ENCODE measurements around the gene MOGAT1. TPM values are rescaled to one million over a fixed set of nuclear protein-coding genes. Genes with fewer than 3 reads are reported as not detected.

Gene MOGAT1
- total and polyA plus RNA-seq, 2 of the 13 experiments (the other 11 are each of a cell fraction or from before 2014, with no cell fraction given): 0.98 to 4.3 TPM

- TF ChIP-seq CTCF (CRISPR knock-in tag; IDR thresholded peaks at IDR 0.05) (peak; percentile 99), POLR2AphosphoS2 (IDR thresholded peaks at IDR 0.05; ENCODE audit: low read depth, low read length) (no peak), KLF16 (CRISPR knock-in tag; IDR thresholded peaks at IDR 0.05) (peak in 1 of 2 experiments; percentile 88; a peak in 2 of 4 replicates), YEATS2 (CRISPR knock-in tag; IDR thresholded peaks at IDR 0.05; ENCODE audit: borderline replicate concordance) (peak; percentile 42; the same call in 1 of the 2 replicates), ZNF329 (CRISPR knock-in tag; IDR thresholded peaks at IDR 0.05; ENCODE audit: low read depth) (no peak), SMAD1 (CRISPR knock-in tag; IDR thresholded peaks at IDR 0.05; ENCODE audit: borderline replicate concordance, low read depth) (peak; percentile 60; the same call in 1 of the 2 replicates), THAP9 (CRISPR knock-in tag; IDR thresholded peaks at IDR 0.05; ENCODE audit: borderline replicate concordance) (0 out of 2 replicates have a peak, but pooled peaks have one; percentile 30), SNAPC5 (CRISPR knock-in tag; IDR thresholded peaks at IDR 0.05; ENCODE audit: borderline replicate concordance) (peak; percentile 59; the same call in 1 of the 2 replicates), ARID3A (IDR thresholded peaks at IDR 0.05; ENCODE audit: low read depth, low read length) (peak; percentile 54; the same call in 1 of the 2 replicates), ZNF574 (CRISPR knock-in tag; IDR thresholded peaks at IDR 0.05) (peak; percentile 78), ZNF816 (CRISPR knock-in tag; IDR thresholded peaks at IDR 0.05; ENCODE audit: borderline replicate concordance) (0 out of 2 replicates have a peak, but pooled peaks have one; percentile 28), ZNF777 (CRISPR knock-in tag; IDR thresholded peaks at IDR 0.05) (no peak), ZBTB33 (CRISPR knock-in tag; IDR thresholded peaks at IDR 0.05) (peak; percentile 71), HDAC1 (CRISPR knock-in tag; IDR thresholded peaks at IDR 0.05) (peak; percentile 43), ZNF879 (CRISPR knock-in tag; IDR thresholded peaks at IDR 0.05) (no peak), ZMYM4 (CRISPR knock-in tag; IDR thresholded peaks at IDR 0.05) (peak; percentile 91), KDM5A (IDR thresholded peaks at IDR 0.05; ENCODE audit: borderline replicate concordance, low read length) (no peak)
Observed at GRCh38 chr2:222690564-222691200, 19.2 kb downstream of the MOGAT1 start (continued).

All from HepG2 (cell line).